Measurements from ENCODE around the gene P4HB. TPM values are rescaled to one million over a fixed set of nuclear protein-coding genes. Genes with fewer than 3 reads are reported as not detected.
"Not testable (repeated sequence)": the region's sequence is repeated elsewhere in the genome, so short reads cannot be mapped to it uniquely, and the experiment has no call there.

The P4HB gene
- total RNA-seq, 1 donor from 2014 or later = 1,052 TPM

- DNase-seq = no peak
Measured at GRCh38 chr17:81844887-81845286, 15.4 kb downstream of the P4HB start.

- DNase-seq = no peak
Measured at GRCh38 chr17:81844327-81844851, 15.9 kb downstream of the P4HB start.

GRCh38 chr17:81843713-81844326 is 16.5 kb downstream of the P4HB start:
- no peak for DNase-seq

GRCh38 chr17:81842725-81843504 is 17.4 kb downstream of the P4HB start:
- DNase-seq = no peak

- no peak for DNase-seq
Measured at GRCh38 chr17:81842378-81842724, 18.0 kb downstream of the P4HB start.

GRCh38 chr17:81841866-81842265 is 18.5 kb downstream of the P4HB start:
- no peak for DNase-seq

- DNase-seq = no peak
Measured at GRCh38 chr17:81840826-81841778, 19.2 kb downstream of the P4HB start.

GRCh38 chr17:81840059-81840458 is 20.3 kb downstream of the P4HB start:
- not testable (repeated sequence) for DNase-seq

- no peak for DNase-seq
Measured at GRCh38 chr17:81839301-81839700, 21.0 kb downstream of the P4HB start.

GRCh38 chr17:81838753-81839255 is 21.5 kb downstream of the P4HB start:
- DNase-seq = no peak

GRCh38 chr17:81837641-81838040 is 22.7 kb downstream of the P4HB start:
- no peak for DNase-seq

- no peak for DNase-seq
Measured at GRCh38 chr17:81834831-81835267, 25.5 kb downstream of the P4HB start, which contains the start of gene PPP1R27. Gene PPP1R27 (minus strand): TSS chr17:81835050. CDS start chr17:81834953, 97 bp downstream.

- no peak for DNase-seq
Measured at GRCh38 chr17:81833921-81834830, 26.2 kb downstream of the P4HB start.

- peak; percentile 96 for DNase-seq
Measured at GRCh38 chr17:81833160-81833920, 27.0 kb downstream of the P4HB start, which contains the start of gene MCRIP1. Gene MCRIP1 (minus strand): TSS chr17:81833291. CDS start chr17:81824506, 8,785 bp downstream.

GRCh38 chr17:81832608-81833159 is 27.7 kb downstream of the P4HB start:
- peak; percentile 40 for DNase-seq

- peak; percentile 13 for DNase-seq
Measured at GRCh38 chr17:81831957-81832607, 28.3 kb downstream of the P4HB start.

GRCh38 chr17:81831563-81831956 is 28.8 kb downstream of the P4HB start:
- DNase-seq = no peak

- no peak for DNase-seq
Measured at GRCh38 chr17:81829858-81830257, 30.5 kb downstream of the P4HB start.

- DNase-seq = no peak
Measured at GRCh38 chr17:81828656-81829055, 31.7 kb downstream of the P4HB start.

All from dermis blood vessel endothelial cell (primary cell).